SHP77 treated with DMSO at 0.1 percent for 48 hours (cell line): ENCODE results near the gene LY9.
"Not testable (repeated sequence)": the region's sequence is repeated elsewhere in the genome, so short reads cannot be mapped to it uniquely, and the experiment has no call there.

Experiments used
- DNase-seq: peaks from one replicate; lab custom pipeline; 2025; lab: John Stamatoyannopoulos, UW

The LY9 gene

GRCh38 chr1:160774886-160775719 is 20.9 kb upstream of the LY9 start:
- no peak for DNase-seq

DNA sequence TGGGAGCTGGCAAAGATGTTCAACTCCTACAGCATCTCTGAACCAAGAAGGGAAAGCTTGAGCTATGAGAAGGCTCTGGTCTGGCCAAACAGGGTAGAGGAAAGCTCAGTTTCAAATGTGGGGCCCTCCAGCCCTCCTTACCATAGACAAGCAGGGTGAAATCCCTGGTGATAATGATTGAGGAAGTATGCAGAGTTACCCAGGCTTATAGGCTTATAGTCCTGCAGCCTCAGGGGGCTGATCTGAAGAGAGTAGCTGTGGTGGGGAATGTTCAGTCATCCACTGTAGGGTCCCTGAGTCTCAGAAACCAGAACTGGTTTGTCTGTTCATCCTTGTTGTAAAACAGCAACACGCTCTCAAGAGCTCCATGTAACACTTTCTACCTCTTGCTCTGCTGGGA is 19.8 kb upstream of the LY9 start:
- no peak for DNase-seq

GRCh38 chr1:160777486-160778089 is 18.4 kb upstream of the LY9 start:
- DNase-seq = no peak

DNA sequence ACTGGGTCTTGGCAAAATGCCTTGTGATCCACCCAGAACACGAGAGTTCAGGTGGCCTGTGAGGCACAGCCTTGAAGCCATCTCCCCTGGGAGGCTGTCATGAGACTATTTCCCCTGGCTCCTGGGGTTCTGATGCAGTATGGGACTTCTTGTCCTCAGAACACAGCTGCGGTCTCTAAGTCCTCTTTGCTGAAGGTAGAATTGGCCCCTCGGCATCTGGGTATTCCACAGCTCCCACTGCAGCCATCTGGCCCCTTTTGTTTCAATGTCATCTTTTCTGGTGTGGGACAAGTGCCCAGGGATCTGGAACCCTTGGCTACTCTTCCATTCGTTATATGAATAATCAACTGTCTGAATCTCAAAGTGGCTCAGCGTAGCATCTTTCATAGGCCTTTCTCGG is 17.0 kb upstream of the LY9 start:
- DNase-seq = no peak

DNA sequence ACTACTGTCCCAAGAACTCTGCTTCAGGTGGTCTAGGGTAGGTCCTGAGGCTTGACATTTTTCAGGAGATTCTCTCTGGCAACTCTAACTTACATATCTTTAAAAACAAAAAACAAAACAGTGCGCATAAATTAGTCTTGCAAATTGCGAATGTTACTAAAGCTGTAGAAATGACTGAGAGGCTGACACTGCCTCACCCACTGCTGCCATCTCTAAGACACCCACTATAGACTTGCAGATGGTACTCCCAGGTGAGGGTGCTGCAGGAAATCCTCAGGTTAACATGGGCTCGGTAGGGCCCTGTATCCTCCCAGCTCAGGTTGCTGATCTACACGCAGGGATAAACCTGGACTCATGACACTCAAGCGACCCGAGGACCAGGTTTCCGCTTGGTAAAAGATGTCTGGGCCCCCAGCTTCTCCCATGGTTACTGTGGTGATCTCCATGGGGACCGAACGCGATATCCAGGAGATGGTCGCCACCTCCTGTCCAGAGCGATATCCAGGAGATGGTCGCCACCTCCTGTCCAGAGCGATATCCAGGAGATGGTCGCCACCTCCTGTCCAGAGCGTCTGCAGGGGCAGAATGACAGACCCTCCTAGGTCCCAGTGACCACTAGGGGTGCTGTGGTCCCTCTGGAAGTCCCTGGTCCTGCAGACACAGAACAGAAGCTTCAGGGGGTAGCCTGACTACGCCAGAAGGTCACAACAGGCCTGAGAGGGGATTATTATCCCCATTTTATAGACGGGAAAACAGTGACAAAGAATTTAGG is 16.2 kb upstream of the LY9 start:
- no peak for DNase-seq

GRCh38 chr1:160780398-160780755 is 15.6 kb upstream of the LY9 start:
- no peak for DNase-seq

- DNase-seq = no peak
Observed at GRCh38 chr1:160781186-160781766, 14.7 kb upstream of the LY9 start.

DNA sequence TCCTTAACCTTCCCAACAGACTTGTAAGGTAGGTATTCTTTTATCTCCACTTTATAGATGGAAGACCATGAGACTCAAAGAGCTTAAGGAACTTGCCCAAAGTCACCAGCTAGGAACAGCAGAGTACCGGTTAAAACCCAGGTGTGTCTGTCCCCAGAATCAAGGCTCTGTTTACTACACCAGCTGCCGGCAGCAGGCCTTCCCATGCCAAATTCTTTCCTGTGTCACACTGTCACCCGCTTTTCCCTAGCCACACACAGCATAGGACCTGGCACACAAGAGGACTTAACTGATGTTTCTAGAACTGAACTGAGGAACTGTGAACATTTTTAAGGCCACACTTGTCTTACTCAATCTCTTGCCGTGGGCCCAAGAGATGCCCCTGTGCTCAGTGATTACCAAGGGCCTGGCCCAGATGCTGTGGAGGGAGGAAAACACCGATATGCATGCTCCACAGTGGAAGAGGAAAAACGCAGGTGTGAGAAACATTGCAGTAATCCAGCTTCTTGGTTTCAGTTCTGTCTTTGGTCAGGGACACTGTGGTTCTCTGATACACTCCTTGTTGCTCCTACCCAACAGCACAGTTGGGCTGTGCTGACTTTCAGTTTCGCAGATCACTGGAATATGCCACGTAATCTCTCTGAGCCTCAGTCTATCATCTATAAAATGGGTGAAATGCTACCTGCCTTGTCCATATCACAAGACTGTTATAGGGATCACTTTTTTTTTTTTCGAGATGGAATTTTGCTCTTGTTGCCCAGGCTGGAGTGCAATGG is 13.9 kb upstream of the LY9 start:
- DNase-seq = no peak

DNA sequence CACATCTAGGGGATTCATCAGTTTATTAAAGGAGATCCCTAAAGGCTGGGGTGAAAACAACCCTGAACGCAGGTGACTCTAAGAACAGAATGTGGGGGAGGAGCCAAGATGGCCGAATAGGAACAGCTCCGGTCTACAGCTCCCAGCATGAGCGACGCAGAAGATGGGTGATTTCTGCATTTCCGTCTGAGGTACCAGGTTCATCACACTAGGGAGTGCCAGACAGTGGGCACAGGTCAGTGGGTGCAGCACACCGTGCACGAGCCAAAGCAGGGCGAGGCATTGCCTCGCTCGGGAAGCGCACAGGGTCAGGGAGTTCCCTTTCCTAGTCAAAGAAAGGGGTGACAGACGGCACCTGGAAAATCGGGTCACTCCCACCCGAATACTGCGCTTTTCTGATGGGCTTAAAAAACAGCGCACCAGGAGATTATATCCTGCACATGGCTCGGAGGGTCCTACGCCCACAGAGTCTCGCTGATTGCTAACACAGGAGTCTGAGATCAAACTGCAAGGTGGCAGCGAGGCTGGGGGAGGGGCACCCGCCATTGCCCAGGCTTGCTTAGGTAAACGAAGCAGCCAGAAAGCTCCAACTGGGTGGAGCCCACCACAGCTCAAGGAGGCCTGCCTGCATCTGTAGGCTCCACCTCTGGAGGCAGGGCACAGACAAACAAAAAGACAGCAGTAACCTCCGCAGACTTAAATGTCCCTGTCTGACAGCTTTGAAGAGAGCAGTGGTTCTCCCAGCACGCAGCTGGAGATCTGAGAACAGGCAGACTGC is 12.8 kb upstream of the LY9 start:
- DNase-seq = not testable (repeated sequence)

DNA sequence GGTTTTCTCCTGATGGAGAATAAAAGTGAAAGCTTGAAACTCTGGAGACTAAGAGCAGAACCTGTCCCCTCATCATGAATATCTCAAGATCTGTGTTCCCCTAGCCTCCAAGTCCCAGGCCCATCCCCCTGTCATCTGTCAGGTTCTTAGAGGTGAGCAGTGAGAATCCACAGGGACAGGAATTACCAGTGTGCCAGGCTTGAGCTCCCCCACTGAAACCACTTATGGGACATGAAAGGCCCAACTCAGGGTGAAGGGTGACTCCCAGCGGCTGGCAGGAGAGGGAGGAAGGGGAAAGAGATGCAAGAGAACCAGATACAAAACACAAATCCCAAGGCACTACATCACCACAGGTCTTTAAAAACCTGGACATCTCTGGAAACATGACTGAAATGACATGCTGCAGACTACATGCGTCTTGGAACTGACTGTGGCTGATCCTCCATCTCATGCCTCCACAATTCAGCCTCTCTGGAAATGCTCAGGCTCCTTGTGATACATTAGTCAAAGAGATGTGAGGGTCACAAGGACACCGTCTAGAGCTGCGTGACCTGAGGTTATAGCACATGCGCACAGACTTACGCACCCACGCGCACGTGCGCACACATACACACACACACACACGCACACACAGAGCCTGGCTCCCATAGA is 6.8 kb upstream of the LY9 start:
- no peak for DNase-seq

DNA sequence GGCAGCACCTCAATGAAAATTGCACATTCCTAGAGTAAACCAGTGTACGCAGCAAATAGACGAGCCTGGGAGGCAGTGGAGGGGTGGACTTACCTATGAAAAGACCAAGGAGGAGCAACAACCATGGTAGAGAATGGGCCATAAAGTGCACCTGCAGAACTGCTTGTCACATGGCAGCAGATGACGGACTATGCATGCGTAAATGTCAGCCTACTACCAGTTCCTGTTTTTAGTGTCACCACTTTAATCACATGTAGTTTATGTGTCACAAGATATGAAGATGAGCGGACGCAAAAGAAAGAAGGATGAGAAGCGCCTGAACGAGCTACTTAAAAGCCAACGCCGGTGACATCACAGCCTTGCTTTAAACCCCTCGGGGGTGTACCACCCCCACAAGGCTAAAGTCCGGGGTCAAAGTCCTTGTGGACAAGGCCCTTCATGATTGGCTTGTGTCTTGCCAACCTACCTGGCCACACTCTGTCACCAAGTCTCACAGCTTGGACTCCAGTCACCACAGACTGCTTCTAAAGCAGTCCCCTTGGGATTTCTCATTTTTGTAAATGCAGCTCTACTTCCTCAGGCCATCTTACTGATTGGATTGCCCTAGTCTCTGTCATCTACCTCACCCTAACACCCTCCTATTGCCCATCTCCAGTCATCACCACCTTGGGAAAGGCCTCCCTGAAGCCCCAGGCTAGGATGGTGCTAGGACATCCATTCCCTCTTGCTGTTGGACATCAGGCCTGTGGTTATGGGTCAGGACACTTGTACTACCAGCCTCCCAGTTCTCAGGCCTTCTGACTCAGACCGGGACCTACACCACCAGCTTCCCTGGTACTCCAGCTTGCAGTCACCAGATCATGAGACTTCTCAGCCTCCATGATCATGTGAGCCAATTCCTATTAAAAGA is 6.0 kb upstream of the LY9 start:
- DNase-seq = no peak

DNA sequence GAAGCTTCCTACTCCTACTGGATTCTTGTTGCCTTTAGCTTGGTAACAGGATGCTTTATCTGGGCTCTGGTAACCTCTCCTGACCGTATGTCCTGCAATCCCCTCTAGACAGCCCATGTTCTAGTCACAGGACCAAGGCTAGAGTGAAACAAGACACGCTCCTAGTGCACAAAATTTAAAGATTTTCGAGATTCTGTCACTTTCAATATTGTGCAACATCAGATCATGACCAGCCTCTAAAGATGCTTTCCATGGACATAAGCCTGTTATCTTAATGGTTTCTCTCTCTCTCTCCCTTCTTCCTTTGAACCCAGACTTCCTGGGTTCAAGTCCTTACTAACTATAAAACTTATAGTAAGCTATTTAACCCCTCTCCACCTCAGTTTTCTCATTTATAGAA is 1.6 kb upstream of the LY9 start:
- no peak for DNase-seq

DNA sequence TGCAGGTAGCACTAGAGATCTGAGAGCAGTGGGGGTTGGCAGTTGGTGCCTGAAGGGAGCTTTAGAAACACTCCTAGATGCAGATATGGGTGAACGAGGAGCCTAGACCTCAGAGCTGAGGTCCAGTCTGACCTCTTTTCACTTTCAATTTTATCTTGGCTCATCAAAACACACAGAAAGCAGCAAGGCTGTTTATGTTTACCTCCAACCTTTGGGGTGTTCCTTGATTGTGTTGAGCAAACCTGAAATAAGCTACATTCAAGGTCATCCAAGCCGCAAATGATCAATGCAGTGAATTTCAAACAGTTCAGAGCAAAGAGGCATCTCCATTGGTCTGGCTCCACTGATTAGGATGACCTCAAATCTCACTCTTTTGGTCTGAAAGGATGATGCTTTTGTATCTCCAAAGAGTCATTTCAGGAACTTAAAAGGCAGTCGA is 1.3 kb downstream of the LY9 start:
- DNase-seq = no peak

DNA sequence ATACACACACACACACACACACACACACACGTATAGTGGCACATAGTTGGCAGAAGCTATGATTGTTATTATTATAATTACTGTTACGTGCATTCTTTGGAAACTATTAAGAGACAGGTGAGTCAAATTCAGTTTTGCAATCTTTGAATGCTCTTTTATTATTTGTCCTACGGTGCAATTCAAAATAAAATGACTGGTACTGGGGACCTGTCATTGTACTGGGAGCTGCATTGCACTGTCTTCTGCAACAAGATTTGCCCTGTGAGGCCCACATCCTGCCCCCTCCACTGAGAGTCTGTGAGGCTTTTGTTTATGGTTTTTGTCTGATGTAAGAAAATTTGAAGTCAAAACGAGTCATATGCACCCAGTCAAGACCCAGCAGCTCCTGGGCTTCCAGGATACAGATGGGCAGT is 1.9 kb downstream of the LY9 start:
- no peak for DNase-seq

GRCh38 chr1:160798439-160798838 is 2.5 kb downstream of the LY9 start:
- DNase-seq = no peak

GRCh38 chr1:160799641-160800040 is 3.7 kb downstream of the LY9 start:
- DNase-seq = no peak

DNA sequence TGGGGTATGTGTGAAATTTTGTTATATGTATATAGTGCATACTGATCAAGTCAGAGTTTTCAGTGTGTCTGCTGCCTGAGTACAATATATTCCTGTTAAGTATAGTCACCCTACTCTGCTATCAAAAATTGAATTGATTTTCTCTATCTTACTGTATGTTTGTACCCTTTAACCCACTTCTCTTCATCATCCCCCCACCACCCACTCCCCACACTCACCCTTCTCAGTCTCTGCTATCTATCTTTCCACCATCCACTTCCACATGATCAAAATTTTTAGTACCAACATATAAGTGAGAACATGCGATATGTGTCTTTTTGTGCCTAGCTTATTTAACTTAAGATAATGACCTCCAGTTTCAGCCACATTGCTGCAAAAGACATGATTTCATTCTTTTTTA is 4.2 kb downstream of the LY9 start:
- DNase-seq = no peak

DNA sequence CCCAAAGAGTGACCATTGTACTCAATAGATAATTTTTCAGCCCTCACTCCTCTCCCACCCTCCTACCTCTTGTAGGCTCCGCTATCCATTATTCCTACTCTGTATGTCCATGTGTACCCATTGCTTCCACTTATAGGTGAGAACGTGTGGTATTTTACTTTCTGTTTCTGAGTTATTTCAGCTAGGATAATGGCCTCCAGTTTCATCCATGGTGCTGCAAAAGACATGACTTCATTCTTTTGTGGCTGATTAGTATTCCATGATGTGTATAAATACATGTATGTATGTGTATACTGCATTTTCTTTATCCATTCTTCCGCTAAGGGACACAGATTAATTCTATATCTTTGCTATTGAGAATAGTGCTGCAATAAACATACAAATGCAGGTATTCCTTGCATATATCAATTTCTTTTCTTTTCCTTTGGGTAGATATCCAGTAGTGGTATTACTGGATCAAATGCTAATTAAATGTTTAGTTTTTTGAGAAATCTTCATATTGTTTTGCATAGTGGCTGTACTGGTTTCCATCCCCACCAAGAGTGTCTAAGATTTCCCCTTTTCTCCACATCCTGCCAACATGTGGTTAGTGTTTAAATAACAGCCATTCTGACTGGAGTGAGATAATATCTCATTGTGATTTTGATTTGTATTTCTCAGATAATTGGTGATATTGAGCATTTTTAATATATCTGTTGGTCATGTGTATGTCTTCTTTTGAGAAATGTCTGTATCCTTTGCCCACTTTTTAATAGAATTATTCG is 4.9 kb downstream of the LY9 start:
- no peak for DNase-seq
